Measurements from ENCODE around the gene SLC7A7.
A peak's percentile ranks its signal among the peaks of the same experiment; 100 is the strongest.
"Not testable (repeated sequence)": the region's sequence is repeated elsewhere in the genome, so short reads cannot be mapped to it uniquely, and the experiment has no call there.

SLC7A7 gene

GRCh38 chr14:22768947-22769346 is 46.3 kb downstream of the SLC7A7 start:
- no peak overlapping the region for H3K4me3 ChIP-seq (ENCODE audit: low read depth, low read length)
- H3K9me3 ChIP-seq (ENCODE audit: control insufficient read depth, insufficient read depth, low read depth, low read length): no peaks in the 10 kb centered on the region
- H3K36me3 ChIP-seq (ENCODE audit: control insufficient read depth, insufficient read depth, low read length): peaks cover 57% of the 10 kb centered on the region
- peaks cover 7% of the 10 kb centered on the region; the same call in 1 of the 2 replicates for H3K4me1 ChIP-seq (ENCODE audit: control insufficient read depth, insufficient read depth, low read length)
- no peak overlapping the region for H3K9ac ChIP-seq (ENCODE audit: low read length)
- H3K27ac ChIP-seq (ENCODE audit: low read depth, low read length): no peak overlapping the region
- H3K27me3 ChIP-seq (ENCODE audit: control insufficient read depth, insufficient read depth, low read length): no peaks in the 10 kb centered on the region

- peaks cover 7% of the 10 kb centered on the region; the same call in 1 of the 2 replicates for H3K4me1 ChIP-seq (ENCODE audit: control insufficient read depth, insufficient read depth, low read length)
- H3K4me3 ChIP-seq (ENCODE audit: low read depth, low read length): peak overlapping the region; percentile 92
- H3K27me3 ChIP-seq (ENCODE audit: control insufficient read depth, insufficient read depth, low read length): no peaks in the 10 kb centered on the region
- peaks cover 5% of the 10 kb centered on the region; the same call in 1 of the 2 replicates for H3K9me3 ChIP-seq (ENCODE audit: control insufficient read depth, insufficient read depth, low read depth, low read length)
- H3K9ac ChIP-seq (ENCODE audit: low read length): peak overlapping the region; percentile 89
- H3K36me3 ChIP-seq (ENCODE audit: control insufficient read depth, insufficient read depth, low read length): peaks cover 40% of the 10 kb centered on the region
- H3K27ac ChIP-seq (ENCODE audit: low read depth, low read length): 0 out of 2 replicates have a peak overlapping the region, but pooled peaks have one; percentile 67
Observed at GRCh38 chr14:22767323-22767589, 48.0 kb downstream of the SLC7A7 start.

- Histone ChIP-seq H3K9me3 (ENCODE audit: control insufficient read depth, insufficient read depth, low read depth, low read length) (peaks cover 10% of the 10 kb centered on the region; the same call in 1 of the 2 replicates), H3K27ac (ENCODE audit: low read depth, low read length) (peak within 1 kb of the TSS; percentile 82)
Observed at GRCh38 chr14:22766457-22767322, 48.5 kb downstream of the SLC7A7 start, which contains the start of gene OXA1L. Gene OXA1L (plus strand): TSS chr14:22766688. CDS start chr14:22766702, 14 bp downstream.

GRCh38 chr14:22764382-22764781 is 50.9 kb downstream of the SLC7A7 start:
- no peaks in the 10 kb centered on the region for H3K27me3 ChIP-seq (ENCODE audit: control insufficient read depth, insufficient read depth, low read length)
- H3K4me1 ChIP-seq (ENCODE audit: control insufficient read depth, insufficient read depth, low read length): peaks cover 7% of the 10 kb centered on the region; the same call in 1 of the 2 replicates
- no peak overlapping the region for H3K4me3 ChIP-seq (ENCODE audit: low read depth, low read length)
- H3K9ac ChIP-seq (ENCODE audit: low read length): no peak overlapping the region
- peaks cover 20% of the 10 kb centered on the region; the same call in 1 of the 2 replicates for H3K9me3 ChIP-seq (ENCODE audit: control insufficient read depth, insufficient read depth, low read depth, low read length)
- peaks cover 14% of the 10 kb centered on the region for H3K36me3 ChIP-seq (ENCODE audit: control insufficient read depth, insufficient read depth, low read length)
- H3K27ac ChIP-seq (ENCODE audit: low read depth, low read length): no peak overlapping the region

More at GRCh38 chr14:22766457-22767322, 48.5 kb downstream of the SLC7A7 start, which contains the start of gene OXA1L:
- H3K4me1 ChIP-seq (ENCODE audit: control insufficient read depth, insufficient read depth, low read length): peaks cover 7% of the 10 kb centered on the region; the same call in 1 of the 2 replicates
- no peaks in the 10 kb centered on the region for H3K27me3 ChIP-seq (ENCODE audit: control insufficient read depth, insufficient read depth, low read length)
- peak within 1 kb of the TSS; percentile 92 for H3K4me3 ChIP-seq (ENCODE audit: low read depth, low read length)
- peaks cover 37% of the 10 kb centered on the region for H3K36me3 ChIP-seq (ENCODE audit: control insufficient read depth, insufficient read depth, low read length)
- H3K9ac ChIP-seq (ENCODE audit: low read length): peak within 1 kb of the TSS; percentile 89

- H3K4me1 ChIP-seq (ENCODE audit: control insufficient read depth, insufficient read depth, low read length): peaks cover 3% of the 10 kb centered on the region; the same call in 1 of the 2 replicates
Observed at GRCh38 chr14:22761734-22762133, 53.5 kb downstream of the SLC7A7 start.

GRCh38 chr14:22757972-22758650 is 57.1 kb downstream of the SLC7A7 start:
- H3K9me3 ChIP-seq (ENCODE audit: control insufficient read depth, insufficient read depth, low read depth, low read length): peaks cover 20% of the 10 kb centered on the region; the same call in 1 of the 2 replicates
- not testable (repeated sequence) for H3K27ac ChIP-seq (ENCODE audit: low read depth, low read length); H3K9ac ChIP-seq (ENCODE audit: low read length); H3K36me3 ChIP-seq (ENCODE audit: control insufficient read depth, insufficient read depth, low read length); H3K4me3 ChIP-seq (ENCODE audit: low read depth, low read length); H3K27me3 ChIP-seq (ENCODE audit: control insufficient read depth, insufficient read depth, low read length); H3K4me1 ChIP-seq (ENCODE audit: control insufficient read depth, insufficient read depth, low read length)

More at GRCh38 chr14:22761734-22762133, 53.5 kb downstream of the SLC7A7 start:
- Histone ChIP-seq H3K9me3 (ENCODE audit: control insufficient read depth, insufficient read depth, low read depth, low read length) (peaks cover 20% of the 10 kb centered on the region; the same call in 1 of the 2 replicates), H3K4me3 (ENCODE audit: low read depth, low read length) (no peak overlapping the region), H3K27ac (ENCODE audit: low read depth, low read length) (no peak overlapping the region), H3K27me3 (ENCODE audit: control insufficient read depth, insufficient read depth, low read length) (no peaks in the 10 kb centered on the region), H3K9ac (ENCODE audit: low read length) (no peak overlapping the region), H3K36me3 (ENCODE audit: control insufficient read depth, insufficient read depth, low read length) (no peaks in the 10 kb centered on the region)

- Histone ChIP-seq H3K27ac (ENCODE audit: low read depth, low read length) (no peak overlapping the region), H3K36me3 (ENCODE audit: control insufficient read depth, insufficient read depth, low read length) (no peaks in the 10 kb centered on the region), H3K27me3 (ENCODE audit: control insufficient read depth, insufficient read depth, low read length) (no peaks in the 10 kb centered on the region), H3K9ac (ENCODE audit: low read length) (no peak overlapping the region), H3K4me3 (ENCODE audit: low read depth, low read length) (no peak overlapping the region), H3K9me3 (ENCODE audit: control insufficient read depth, insufficient read depth, low read depth, low read length) (no peaks in the 10 kb centered on the region), H3K4me1 (ENCODE audit: control insufficient read depth, insufficient read depth, low read length) (no peaks in the 10 kb centered on the region)
Observed at GRCh38 chr14:22753586-22753985, 61.6 kb downstream of the SLC7A7 start.

GRCh38 chr14:22752422-22752821 is 62.8 kb downstream of the SLC7A7 start:
- no peaks in the 10 kb centered on the region for H3K9me3 ChIP-seq (ENCODE audit: control insufficient read depth, insufficient read depth, low read depth, low read length)

GRCh38 chr14:22748631-22749068 is 66.6 kb downstream of the SLC7A7 start:
- H3K9ac ChIP-seq (ENCODE audit: low read length): no peak overlapping the region
- H3K27me3 ChIP-seq (ENCODE audit: control insufficient read depth, insufficient read depth, low read length): no peaks in the 10 kb centered on the region
- no peaks in the 10 kb centered on the region for H3K9me3 ChIP-seq (ENCODE audit: control insufficient read depth, insufficient read depth, low read depth, low read length)
- no peak overlapping the region for H3K4me3 ChIP-seq (ENCODE audit: low read depth, low read length)
- H3K27ac ChIP-seq (ENCODE audit: low read depth, low read length): no peak overlapping the region
- H3K36me3 ChIP-seq (ENCODE audit: control insufficient read depth, insufficient read depth, low read length): no peaks in the 10 kb centered on the region
- 0 out of 2 replicates have a peak, but pooled peaks cover 4% of the 10 kb centered on the region for H3K4me1 ChIP-seq (ENCODE audit: control insufficient read depth, insufficient read depth, low read length)

More at GRCh38 chr14:22752422-22752821, 62.8 kb downstream of the SLC7A7 start:
- Histone ChIP-seq H3K4me3 (ENCODE audit: low read depth, low read length) (no peak overlapping the region), H3K36me3 (ENCODE audit: control insufficient read depth, insufficient read depth, low read length) (no peaks in the 10 kb centered on the region), H3K9ac (ENCODE audit: low read length) (no peak overlapping the region), H3K27ac (ENCODE audit: low read depth, low read length) (no peak overlapping the region), H3K4me1 (ENCODE audit: control insufficient read depth, insufficient read depth, low read length) (0 out of 2 replicates have a peak, but pooled peaks cover 4% of the 10 kb centered on the region), H3K27me3 (ENCODE audit: control insufficient read depth, insufficient read depth, low read length) (no peaks in the 10 kb centered on the region)

GRCh38 chr14:22748206-22748605 is 67.0 kb downstream of the SLC7A7 start:
- Histone ChIP-seq H3K4me3 (ENCODE audit: low read depth, low read length) (no peak overlapping the region), H3K36me3 (ENCODE audit: control insufficient read depth, insufficient read depth, low read length) (no peaks in the 10 kb centered on the region), H3K27ac (ENCODE audit: low read depth, low read length) (no peak overlapping the region), H3K9ac (ENCODE audit: low read length) (no peak overlapping the region), H3K9me3 (ENCODE audit: control insufficient read depth, insufficient read depth, low read depth, low read length) (no peaks in the 10 kb centered on the region), H3K27me3 (ENCODE audit: control insufficient read depth, insufficient read depth, low read length) (no peaks in the 10 kb centered on the region), H3K4me1 (ENCODE audit: control insufficient read depth, insufficient read depth, low read length) (0 out of 2 replicates have a peak, but pooled peaks cover 4% of the 10 kb centered on the region)
